Dendritic cell treated with granulocyte-macrophage colony-stimulating factor and Interleukin-4, amounts not matched to agents 40 ng/mL and 50 ng/mL, for 4 days (primary cell): Measurements from ENCODE around the gene IFNE.

Experiments used
- H3K27ac Mint-ChIP-seq: one replicate; pipeline ENCODE4 v1.8.0; 2022; ENCODE audit warnings: mild to moderate bottlenecking, mixed read lengths
- H3K27me3 Mint-ChIP-seq: one replicate; pipeline ENCODE4 v1.8.0; 2022; ENCODE audit warnings: mild to moderate bottlenecking, mixed read lengths
- H3K36me3 Mint-ChIP-seq: one replicate; pipeline ENCODE4 v1.8.0; 2022; ENCODE audit warnings: low read depth, mixed read lengths
- H3K4me1 Mint-ChIP-seq: one replicate; pipeline ENCODE4 v1.8.0; 2022; ENCODE audit warnings: low read depth, mixed read lengths
- H3K4me3 Mint-ChIP-seq: one replicate; pipeline ENCODE4 v1.8.0; 2022; ENCODE audit warnings: mild to moderate bottlenecking, moderate library complexity, mixed read lengths
- H3K9me3 Mint-ChIP-seq: one replicate; pipeline ENCODE4 v1.8.0; 2022; ENCODE audit warnings: mixed read lengths
- intact Hi-C: fragments of 100-400 bp; cut with micrococcal nuclease; formaldehyde crosslinking; loops from one replicate; pipeline ENCODE4 v1.15.0; 2022

IFNE gene

DNA sequence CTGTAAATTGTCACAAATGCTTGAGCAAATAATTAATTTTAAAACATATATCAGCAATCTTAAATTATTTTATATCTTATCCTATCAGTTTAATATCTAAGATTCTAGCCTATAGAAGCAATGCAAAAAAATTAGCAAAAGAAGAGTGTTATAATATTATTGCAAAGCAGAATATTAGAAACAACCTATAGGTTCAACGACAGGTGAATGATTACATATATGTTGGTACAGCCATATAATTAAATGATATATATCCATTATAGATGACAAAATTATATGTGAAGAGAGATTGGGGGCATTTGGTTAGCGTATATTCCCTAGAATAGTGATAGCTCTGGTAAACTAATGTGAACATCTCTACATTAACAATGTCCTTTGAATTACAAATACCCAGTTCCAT lies at the start of gene IFNE:
TSS of gene IFNE (minus strand) at position 101 of the 400 bp plus-strand sequence. CDS start 619 bp downstream, outside the sequence.
- Mint-ChIP-seq H3K4me1 (peaks cover 12% of the 10 kb centered on the region), H3K27ac (peak within 1 kb of the TSS; percentile 55), H3K36me3 (no peaks in the 10 kb centered on the region), H3K4me3 (peak within 1 kb of the TSS; percentile 6), H3K9me3 (peaks cover 16% of the 10 kb centered on the region), H3K27me3 (peaks cover 2% of the 10 kb centered on the region)
- intact Hi-C loops, result no loop called here

DNA sequence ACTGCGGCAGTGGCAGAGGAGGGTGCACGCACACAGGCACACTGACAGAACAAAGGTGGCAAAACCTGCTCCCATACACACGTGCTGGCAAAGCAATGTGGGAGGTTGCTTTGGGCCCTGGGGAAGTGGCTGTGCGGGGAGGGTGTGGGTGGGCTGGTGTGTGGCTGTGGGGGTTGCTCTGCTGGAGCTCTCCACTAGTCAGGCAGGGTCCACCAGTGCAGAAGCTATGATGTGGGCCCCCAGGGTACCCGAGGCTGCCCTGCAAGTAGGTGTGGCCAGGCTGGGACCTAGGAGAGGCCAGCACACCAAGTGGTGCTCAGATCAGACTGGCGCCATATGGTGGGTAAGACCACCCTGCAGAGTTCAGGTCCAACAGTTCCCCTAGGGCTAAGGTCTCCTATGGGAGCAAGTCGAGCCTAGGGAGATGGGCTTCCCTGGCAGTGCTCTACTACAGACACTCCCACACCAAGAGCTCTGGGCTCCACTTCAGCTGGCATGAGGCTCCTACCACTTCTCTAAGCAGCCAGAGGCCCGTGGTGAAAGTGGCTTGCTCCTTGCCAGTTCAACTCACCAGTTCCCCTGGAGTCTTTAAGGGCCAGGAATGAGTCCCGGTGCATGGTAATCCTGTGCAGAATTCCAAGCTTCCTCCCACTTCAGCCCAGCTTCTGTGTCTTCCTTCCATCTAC lies 46.2 kb upstream of the IFNE start:
- intact Hi-C loops, result no loop called here
- no peak overlapping the region for H3K4me3 Mint-ChIP-seq
- no peak overlapping the region for H3K27ac Mint-ChIP-seq
- peaks cover 4% of the 10 kb centered on the region for H3K27me3 Mint-ChIP-seq
- no peaks in the 10 kb centered on the region for H3K9me3 Mint-ChIP-seq
- H3K4me1 Mint-ChIP-seq, result no peaks in the 10 kb centered on the region
- H3K36me3 Mint-ChIP-seq, result no peaks in the 10 kb centered on the region

- Mint-ChIP-seq H3K9me3 (no peaks in the 10 kb centered on the region), H3K4me1 (no peaks in the 10 kb centered on the region), H3K27ac (no peak overlapping the region), H3K27me3 (peaks cover 4% of the 10 kb centered on the region), H3K4me3 (no peak overlapping the region), H3K36me3 (no peaks in the 10 kb centered on the region)
- intact Hi-C loops, result no loop called here
Observed at GRCh38 chr9:21527579-21527978, 45.5 kb upstream of the IFNE start.

GRCh38 chr9:21525174-21525573 lies 43.1 kb upstream of the IFNE start:
- H3K4me1 Mint-ChIP-seq, result no peaks in the 10 kb centered on the region
- H3K4me3 Mint-ChIP-seq, result no peak overlapping the region
- H3K27me3 Mint-ChIP-seq, result peaks cover 12% of the 10 kb centered on the region
- intact Hi-C loops, result no loop called here
- H3K36me3 Mint-ChIP-seq, result no peaks in the 10 kb centered on the region
- no peaks in the 10 kb centered on the region for H3K9me3 Mint-ChIP-seq
- no peak overlapping the region for H3K27ac Mint-ChIP-seq

GRCh38 chr9:21524099-21524830 lies 42.2 kb upstream of the IFNE start:
- Mint-ChIP-seq H3K27me3 (peaks cover 14% of the 10 kb centered on the region), H3K4me3 (no peak overlapping the region), H3K9me3 (no peaks in the 10 kb centered on the region), H3K27ac (no peak overlapping the region), H3K36me3 (no peaks in the 10 kb centered on the region), H3K4me1 (no peaks in the 10 kb centered on the region)
- intact Hi-C loops, result no loop called here

GRCh38 chr9:21523021-21524014 lies 41.2 kb upstream of the IFNE start:
- intact Hi-C loops, result no loop called here
- H3K36me3 Mint-ChIP-seq, result no peaks in the 10 kb centered on the region
- H3K27ac Mint-ChIP-seq, result no peak overlapping the region

DNA sequence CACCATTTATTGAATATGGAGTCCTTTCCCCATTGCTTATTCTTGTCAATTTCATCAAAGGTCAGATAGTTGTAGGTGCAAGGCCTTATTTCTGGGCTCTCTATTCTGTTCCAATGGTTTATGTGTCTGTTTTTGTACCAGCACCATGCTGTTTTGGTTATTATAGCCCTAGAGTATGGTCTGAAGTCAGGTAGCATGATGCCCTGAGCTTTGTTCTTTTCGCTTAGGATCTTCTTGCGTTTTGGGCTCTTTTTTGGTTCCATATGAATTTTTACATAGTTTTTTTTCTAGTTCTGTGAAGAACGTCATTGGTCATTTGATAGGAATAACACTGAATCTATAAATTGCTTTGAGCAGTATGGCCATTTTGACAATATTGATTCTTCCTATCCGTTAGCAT lies 40.2 kb upstream of the IFNE start:
- H3K4me1 Mint-ChIP-seq, result no peaks in the 10 kb centered on the region
- no peaks in the 10 kb centered on the region for H3K9me3 Mint-ChIP-seq
- intact Hi-C loops, result no loop called here
- H3K27me3 Mint-ChIP-seq, result peaks cover 14% of the 10 kb centered on the region
- no peak overlapping the region for H3K4me3 Mint-ChIP-seq
- H3K36me3 Mint-ChIP-seq, result no peaks in the 10 kb centered on the region
- H3K27ac Mint-ChIP-seq, result no peak overlapping the region

More at GRCh38 chr9:21523021-21524014, 41.2 kb upstream of the IFNE start:
- no peaks in the 10 kb centered on the region for H3K9me3 Mint-ChIP-seq
- H3K4me1 Mint-ChIP-seq, result no peaks in the 10 kb centered on the region
- H3K27me3 Mint-ChIP-seq, result peaks cover 14% of the 10 kb centered on the region
- H3K4me3 Mint-ChIP-seq, result no peak overlapping the region

GRCh38 chr9:21521448-21521847 lies 39.3 kb upstream of the IFNE start:
- Mint-ChIP-seq H3K27ac (no peak overlapping the region), H3K9me3 (no peaks in the 10 kb centered on the region), H3K27me3 (peaks cover 14% of the 10 kb centered on the region), H3K36me3 (no peaks in the 10 kb centered on the region), H3K4me1 (no peaks in the 10 kb centered on the region), H3K4me3 (no peak overlapping the region)
- intact Hi-C loops, result no loop called here

DNA sequence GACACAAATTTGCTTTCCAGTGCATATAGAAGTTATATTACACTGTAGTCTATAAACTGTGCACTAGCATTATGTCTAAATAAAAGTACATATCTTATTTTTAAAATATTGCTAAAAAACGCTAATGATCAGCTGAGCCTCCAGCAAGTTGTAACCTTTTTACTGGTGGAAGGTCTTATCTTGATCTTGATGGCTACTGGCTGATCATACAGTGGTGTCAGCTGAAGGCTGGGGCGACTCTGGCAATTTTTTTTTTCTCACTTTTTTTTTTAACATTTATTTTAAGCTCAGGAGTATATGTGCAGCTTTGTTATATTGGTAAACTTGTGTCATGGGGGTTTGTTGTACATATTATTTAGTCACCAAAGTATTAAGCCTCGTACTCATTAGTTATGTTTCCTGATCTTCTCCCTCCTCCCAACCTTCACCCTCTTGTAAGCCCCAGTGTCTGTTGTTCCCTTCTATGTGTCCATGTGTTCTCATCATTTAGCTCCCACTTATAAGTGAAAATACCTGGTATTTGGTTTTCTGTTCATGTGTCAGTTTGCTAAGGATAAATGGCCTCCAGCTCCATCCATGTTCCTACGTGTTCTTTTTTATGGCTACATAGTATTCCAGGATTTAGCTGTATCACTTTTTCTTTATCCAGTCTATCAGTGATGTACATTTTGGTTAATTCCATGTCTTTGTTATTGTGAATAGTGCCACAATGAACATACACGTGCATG lies 38.6 kb upstream of the IFNE start:
- Mint-ChIP-seq H3K27me3 (peaks cover 14% of the 10 kb centered on the region), H3K9me3 (no peaks in the 10 kb centered on the region), H3K27ac (no peak overlapping the region), H3K4me1 (no peaks in the 10 kb centered on the region), H3K36me3 (no peaks in the 10 kb centered on the region), H3K4me3 (no peak overlapping the region)
- intact Hi-C loops, result no loop called here

- Mint-ChIP-seq H3K9me3 (no peaks in the 10 kb centered on the region), H3K4me1 (no peaks in the 10 kb centered on the region), H3K4me3 (no peak overlapping the region), H3K27me3 (peaks cover 14% of the 10 kb centered on the region), H3K36me3 (no peaks in the 10 kb centered on the region), H3K27ac (no peak overlapping the region)
- intact Hi-C loops, result no loop called here
Observed at GRCh38 chr9:21519855-21520434, 37.8 kb upstream of the IFNE start.

- Mint-ChIP-seq H3K9me3 (no peaks in the 10 kb centered on the region), H3K27ac (no peak overlapping the region)
- intact Hi-C loops, result no loop called here
Observed at GRCh38 chr9:21516796-21517195, 34.7 kb upstream of the IFNE start.

DNA sequence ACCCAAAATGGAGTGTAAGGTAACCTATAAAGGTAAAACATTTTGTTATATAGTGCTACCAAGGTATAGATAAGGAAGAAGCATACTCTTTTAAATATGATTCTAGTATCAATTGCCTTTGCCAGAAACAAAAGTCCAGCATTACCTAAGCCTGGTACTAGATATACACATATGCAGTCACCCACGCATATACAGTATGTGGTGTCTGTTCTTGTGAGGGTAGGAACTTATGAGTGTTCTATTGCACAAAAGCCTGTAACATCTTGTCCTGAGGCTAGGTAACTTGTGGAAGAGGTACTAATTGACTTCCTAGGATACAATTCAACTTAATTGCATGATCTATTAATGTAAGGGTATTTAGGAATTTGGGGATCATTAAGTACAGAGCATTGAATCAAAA lies 31.3 kb upstream of the IFNE start:
- Mint-ChIP-seq H3K4me1 (no peaks in the 10 kb centered on the region), H3K27me3 (peaks cover 2% of the 10 kb centered on the region), H3K36me3 (no peaks in the 10 kb centered on the region), H3K4me3 (no peak overlapping the region), H3K27ac (no peak overlapping the region), H3K9me3 (no peaks in the 10 kb centered on the region)
- intact Hi-C loops, result no loop called here

More at GRCh38 chr9:21516796-21517195, 34.7 kb upstream of the IFNE start:
- no peaks in the 10 kb centered on the region for H3K36me3 Mint-ChIP-seq
- no peak overlapping the region for H3K4me3 Mint-ChIP-seq
- H3K27me3 Mint-ChIP-seq, result peaks cover 7% of the 10 kb centered on the region
- H3K4me1 Mint-ChIP-seq, result no peaks in the 10 kb centered on the region

DNA sequence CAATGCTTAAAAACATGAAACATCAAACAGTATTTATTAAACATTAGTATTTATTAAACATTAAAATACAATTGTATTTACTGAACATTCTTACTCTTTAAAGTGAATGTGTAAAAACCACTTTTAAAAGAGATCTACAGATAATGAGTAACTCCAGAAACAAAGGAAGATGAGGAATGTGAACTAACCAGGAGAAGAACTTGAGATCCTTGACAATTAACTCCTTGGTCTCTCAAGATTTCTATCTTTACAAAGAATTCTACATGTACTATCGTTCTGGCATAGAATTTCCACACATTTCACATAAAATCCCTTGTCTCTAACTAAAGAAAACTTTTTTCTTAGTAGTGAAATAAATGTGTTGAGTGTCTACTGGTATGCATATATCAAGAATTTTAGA lies 28.7 kb upstream of the IFNE start:
- Mint-ChIP-seq H3K27ac (no peak overlapping the region), H3K27me3 (peaks cover 9% of the 10 kb centered on the region), H3K4me3 (no peak overlapping the region), H3K9me3 (no peaks in the 10 kb centered on the region), H3K36me3 (no peaks in the 10 kb centered on the region), H3K4me1 (peaks cover 9% of the 10 kb centered on the region)
- intact Hi-C loops, result no loop called here
